NT2/D1 (cell line): ENCODE results near the gene PMM2.

ENCODE experiments used
- DNase-seq: peaks from one replicate; pipeline ENCODE4 v3.0.0-alpha.2; 2011; ENCODE audit warnings: low read depth, low spot score
- H3K27me3 ChIP-seq: 2 replicates; pipeline ENCODE4 v1.6.0; 2011; ENCODE audit warnings: mild to moderate bottlenecking; ENCODE audit not compliant: insufficient read length, insufficient read depth
- H3K36me3 ChIP-seq: 2 replicates; pipeline ENCODE4 v1.6.1; 2011; ENCODE audit warnings: mild to moderate bottlenecking, low read length, mixed read lengths; ENCODE audit not compliant: insufficient read depth, insufficient read length
- H3K4me1 ChIP-seq: 2 replicates; pipeline ENCODE4 v1.5.1; 2011; ENCODE audit not compliant: insufficient read depth, insufficient read length
- H3K4me3 ChIP-seq: 2 replicates; pipeline ENCODE4 v1.5.1; 2011; ENCODE audit warnings: low read depth; ENCODE audit not compliant: insufficient read length
- H3K9ac ChIP-seq: 2 replicates; pipeline ENCODE4 v1.6.0; 2011; ENCODE audit warnings: low read depth; ENCODE audit not compliant: insufficient read length
- H3K9me3 ChIP-seq: 2 replicates; pipeline ENCODE4 v1.5.1; 2011; ENCODE audit warnings: mild to moderate bottlenecking, low read length; ENCODE audit not compliant: insufficient read depth
- SUZ12 ChIP-seq: IDR thresholded peaks from 2 replicates; pipeline ENCODE4 v1.6.1; 2011; ENCODE audit not compliant: insufficient read length, insufficient read depth; ENCODE audit errors: extremely low read depth
- YY1 ChIP-seq: IDR thresholded peaks from 2 replicates; pipeline ENCODE4 v1.6.1; 2011; ENCODE audit not compliant: insufficient read length, insufficient read depth
- ZNF274 ChIP-seq: IDR thresholded peaks from 2 replicates; pipeline ENCODE4 v1.6.1; 2011; ENCODE audit warnings: mild to moderate bottlenecking, low read depth, low read length

Gene PMM2

DNA sequence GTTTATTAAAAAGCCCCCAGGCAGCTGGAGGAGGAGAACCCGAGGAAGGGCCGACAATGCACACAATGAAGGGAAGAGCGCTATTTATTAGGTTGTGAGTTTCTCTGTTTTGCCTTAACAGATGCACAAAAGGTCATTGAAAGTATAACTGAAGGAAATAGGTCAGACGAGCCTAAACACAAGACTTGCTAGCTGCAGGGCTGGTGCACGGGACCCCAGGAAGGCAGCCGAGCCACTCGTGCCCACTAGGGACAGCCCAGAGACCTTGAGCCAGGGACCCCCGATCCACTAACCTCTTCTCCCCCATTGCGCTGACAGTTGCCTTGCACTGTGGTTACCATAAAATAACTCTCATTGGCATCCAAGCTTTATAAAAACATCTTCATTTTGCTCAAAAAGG, 95.8 kb downstream of the PMM2 start:
- Histone ChIP-seq H3K9ac (no peak overlapping the region), H3K27me3 (no peaks in the 10 kb centered on the region), H3K4me3 (no peak overlapping the region), H3K4me1 (peaks cover 11% of the 10 kb centered on the region), H3K9me3 (no peaks in the 10 kb centered on the region), H3K36me3 (peaks cover 93% of the 10 kb centered on the region)
- no peak for DNase-seq
- TF ChIP-seq YY1 (no peak), SUZ12 (no peak), ZNF274 (no peak)

DNA sequence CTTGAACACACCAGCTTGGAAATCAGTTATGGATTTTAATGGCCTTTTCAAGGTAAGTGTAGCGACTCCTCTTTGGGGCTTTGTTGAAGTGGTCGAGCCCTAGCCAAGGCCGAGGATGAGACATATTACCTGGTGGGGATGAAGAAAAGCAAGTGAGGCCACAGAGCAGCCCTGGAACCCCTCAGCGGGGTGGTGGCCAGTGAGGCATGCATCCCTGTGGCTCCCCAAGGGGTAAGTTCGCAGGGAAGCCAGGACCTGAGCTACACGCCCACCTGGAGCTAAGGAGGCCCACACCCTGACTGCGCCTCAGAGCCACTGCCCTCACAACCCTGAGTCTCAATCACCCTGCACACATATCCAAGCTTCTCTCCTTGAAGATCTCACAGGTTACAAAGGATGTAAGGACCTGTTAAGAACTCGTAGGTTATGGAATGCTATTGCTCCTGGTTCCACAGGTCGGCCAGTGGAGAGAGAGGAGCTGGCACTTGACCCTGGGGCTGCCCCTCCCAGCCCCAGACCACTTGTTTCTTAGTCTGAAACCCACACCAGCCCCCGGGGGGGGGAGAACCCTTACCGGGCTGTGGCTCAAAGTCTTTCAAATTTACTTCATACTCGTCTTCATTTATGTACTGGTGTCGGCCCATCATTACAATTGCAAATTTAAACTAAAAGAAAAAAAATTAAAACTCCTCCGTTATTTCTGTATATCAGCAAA, 96.5 kb downstream of the PMM2 start:
- Histone ChIP-seq H3K27me3 (no peaks in the 10 kb centered on the region), H3K4me3 (no peak overlapping the region), H3K9ac (no peak overlapping the region), H3K9me3 (no peaks in the 10 kb centered on the region), H3K36me3 (peaks cover 98% of the 10 kb centered on the region), H3K4me1 (peaks cover 11% of the 10 kb centered on the region)
- no peak for DNase-seq
- TF ChIP-seq YY1 = no peak
- TF ChIP-seq SUZ12 = no peak
- no peak for TF ChIP-seq ZNF274

DNA sequence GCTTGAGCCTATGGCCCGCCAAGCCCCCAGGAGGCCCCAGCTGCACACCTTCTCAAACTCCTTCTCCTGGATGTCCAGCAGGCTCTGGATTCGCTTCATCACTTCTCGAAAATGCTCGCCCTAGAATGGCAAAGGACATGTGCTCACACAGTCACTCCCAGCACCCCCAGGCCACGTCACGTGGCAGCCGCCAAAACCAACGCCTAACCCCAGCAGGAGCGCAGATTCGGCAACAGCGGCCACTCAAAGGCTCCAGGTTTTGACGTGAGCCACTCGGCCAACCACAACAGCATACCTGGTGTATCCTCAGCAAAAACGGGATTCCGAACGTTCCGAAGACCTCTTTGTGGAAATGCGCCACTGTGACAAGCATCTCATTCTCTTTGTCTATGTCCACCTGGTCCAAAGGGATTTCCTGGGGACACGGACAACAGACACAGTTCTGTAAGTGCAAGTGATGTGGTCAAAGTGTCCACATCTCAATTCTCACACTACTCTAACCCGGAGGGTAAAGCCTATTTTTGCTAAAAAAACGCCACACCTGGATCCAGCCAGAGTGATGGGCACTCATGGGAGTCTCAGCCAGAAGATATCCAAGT, 97.2 kb downstream of the PMM2 start:
- no peak for TF ChIP-seq YY1
- H3K36me3 ChIP-seq = peaks cover 98% of the 10 kb centered on the region
- no peaks in the 10 kb centered on the region for H3K27me3 ChIP-seq
- no peaks in the 10 kb centered on the region for H3K9me3 ChIP-seq
- no peak overlapping the region for H3K4me3 ChIP-seq
- DNase-seq = no peak
- H3K9ac ChIP-seq = no peak overlapping the region
- peaks cover 6% of the 10 kb centered on the region for H3K4me1 ChIP-seq

DNA sequence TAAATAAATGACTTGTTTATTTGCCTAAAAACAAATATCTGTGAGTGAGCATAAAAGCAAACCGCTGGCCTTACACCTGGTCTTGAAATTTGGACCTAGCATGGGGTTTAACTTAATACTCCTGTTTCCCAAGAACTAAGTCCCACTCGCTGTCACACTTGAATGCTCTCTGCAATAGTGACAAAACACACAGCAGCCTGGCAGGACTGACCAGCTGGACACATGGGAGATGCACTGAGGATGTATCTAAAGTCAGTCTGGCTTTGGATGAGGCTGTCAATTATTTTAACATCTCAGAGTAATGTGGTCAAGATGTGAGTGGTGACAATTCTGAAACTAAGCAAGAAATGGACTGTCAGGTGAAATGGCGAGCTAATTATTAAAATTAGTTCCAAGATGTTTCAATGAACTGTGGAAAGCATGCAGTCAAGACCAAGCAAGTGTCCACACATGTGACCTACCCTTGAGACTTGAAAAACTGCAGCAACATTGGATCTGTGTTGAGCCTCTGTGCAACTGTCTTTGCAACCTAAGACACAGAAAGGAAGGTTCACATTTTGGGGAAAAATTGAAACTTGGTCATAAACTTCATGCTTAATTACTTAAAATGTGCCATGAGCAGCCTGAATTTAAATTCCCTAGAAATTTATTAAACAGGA, 101.2 kb downstream of the PMM2 start:
- Histone ChIP-seq H3K4me1 (no peaks in the 10 kb centered on the region), H3K9me3 (no peaks in the 10 kb centered on the region), H3K27me3 (no peaks in the 10 kb centered on the region), H3K4me3 (no peak overlapping the region), H3K36me3 (peaks cover 97% of the 10 kb centered on the region), H3K9ac (no peak overlapping the region)
- no peak for DNase-seq
- TF ChIP-seq SUZ12 = no peak
